K562 (cell line): ENCODE results near the gene GNB2. TPM values are rescaled to one million over a fixed set of nuclear protein-coding genes. Genes with fewer than 3 reads are reported as not detected.

Experiments
- ARHGAP35 ChIP-seq: fragments of 450-650 bp; IDR thresholded peaks from 2 replicates; pipeline ENCODE4 v1.6.1; 2018; ENCODE audit not compliant: partially characterized antibody
- ATF1 ChIP-seq, 2 experiments: fragments of 450-650 bp in 1 of 2; IDR thresholded peaks; 2 replicates each; pipeline ENCODE4 v1.6.1; 2016; ENCODE audit warnings: missing compliant biosample characterization in 1 of 2, missing genetic modification characterization in 1 of 2
- CBFA2T3 ChIP-seq: fragments of 450-650 bp; IDR thresholded peaks from 2 replicates; pipeline ENCODE4 v1.6.1; 2017
- EGR1 ChIP-seq: fragments of 450-650 bp; conservative IDR thresholded peaks from 2 replicates; pipeline ENCODE4 v1.6.1; 2017; ENCODE audit warnings: mild to moderate bottlenecking
- ERF ChIP-seq: fragments of 450-650 bp; formaldehyde crosslinking; IDR thresholded peaks from 2 replicates; pipeline ENCODE4 v1.4.0; 2020; ENCODE audit warnings: mild to moderate bottlenecking, mixed read lengths
- FOXA1 ChIP-seq: fragments of 450-650 bp; IDR thresholded peaks from 2 replicates; pipeline ENCODE4 v1.6.1; 2016; ENCODE audit warnings: mild to moderate bottlenecking, borderline replicate concordance
- HNRNPK ChIP-seq: fragments of 200-400 bp; formaldehyde crosslinking; IDR thresholded peaks from one replicate; pipeline ENCODE4 v1.6.1; 2018; ENCODE audit warnings: mild to moderate bottlenecking, low read depth, low read length; ENCODE audit not compliant: poor library complexity, severe bottlenecking
- KDM1A ChIP-seq, 2 experiments: fragments of 450-650 bp; IDR thresholded peaks; 2 replicates each; pipeline ENCODE4 v1.6.1; 2016; ENCODE audit warnings: mild to moderate bottlenecking in 2 of 2
- MAFK ChIP-seq: IDR thresholded peaks from 2 replicates; pipeline ENCODE4 v1.6.1; 2011; ENCODE audit warnings: low read length, improper control_type of control experiment
- NEUROD1 ChIP-seq: fragments of 150-350 bp; IDR thresholded peaks from 2 replicates; pipeline ENCODE4 v1.6.1; 2014; ENCODE audit warnings: borderline replicate concordance, low read length, low read depth; ENCODE audit not compliant: partially characterized antibody
- NFYB ChIP-seq: IDR thresholded peaks from 2 replicates; pipeline ENCODE4 v1.6.1; 2011; ENCODE audit warnings: mild to moderate bottlenecking, moderate library complexity; ENCODE audit not compliant: insufficient read length; ENCODE audit errors: extremely low read depth
- NONO ChIP-seq, 2 experiments: fragments of 200-400 bp in 1 of 2; fragments of 450-650 bp in 1 of 2; formaldehyde crosslinking in 1 of 2; IDR thresholded peaks; 2 replicates each; pipeline ENCODE4 v1.6.1; 2017; ENCODE audit warnings: low read depth in 2 of 2, mild to moderate bottlenecking in 2 of 2, moderate library complexity in 2 of 2, low read length in 1 of 2
- PML ChIP-seq: IDR thresholded peaks from 2 replicates; pipeline ENCODE4 v1.6.1; 2012; ENCODE audit warnings: low read length, inconsistent platforms
- POLR2B ChIP-seq: fragments of 450-650 bp; IDR thresholded peaks from 2 replicates; pipeline ENCODE4 v1.6.1; 2018; ENCODE audit warnings: low read depth; ENCODE audit not compliant: partially characterized antibody
- PYGO2 ChIP-seq: fragments of 450-650 bp; IDR thresholded peaks from 2 replicates; pipeline ENCODE4 v1.6.1; 2016; ENCODE audit warnings: mild to moderate bottlenecking, missing genetic modification characterization, moderate library complexity, missing compliant biosample characterization
- RNF2 ChIP-seq: sonication (generic); IDR thresholded peaks from 2 replicates; pipeline ENCODE4 v1.6.1; 2016
- WHSC1 ChIP-seq: IDR thresholded peaks from one replicate; pipeline ENCODE4 v1.6.1; 2012; ENCODE audit warnings: low read length, control low read depth, inconsistent platforms
- ZNF740 ChIP-seq, 3 experiments: fragments of 200-800 bp in 1 of 3; sonication (Bioruptor generic) in 1 of 3; sonication (generic) in 1 of 3; formaldehyde crosslinking in 1 of 3; IDR thresholded peaks; 2 replicates each; pipeline versions ENCODE4 v1.6.1 to v1.8.0; 2016 to 2022; ENCODE audit warnings: mild to moderate bottlenecking in 2 of 3, missing compliant biosample characterization in 2 of 3, missing genetic modification characterization in 2 of 3, missing genetic modification reagents in 1 of 3
- polyA plus RNA-seq, 8 experiments: library from polyadenylated mRNA; depleted of rRNA in 4 of 8; stranded (reverse) in 5 of 8; unstranded in 3 of 8; fragments of >200 nt; fragmentation: Nextera tagmentation in 2 of 8; fragmentation: Illumina TruSeq in 1 of 8; extraction: Ambion mirVana in 2 of 8; extraction: Trizol in 1 of 8; gene quantifications; 2 replicates each; pipeline versions ENCODE4 v1.2.1 to v1.2.3, GENCODE V29; 2011 to 2014; ENCODE audit warnings: inconsistent platforms in 1 of 8, missing spikeins in 1 of 8
- total RNA-seq, 7 experiments: library from RNA; depleted of rRNA in 6 of 7; stranded (reverse); fragments of >200 nt in 6 of 7; fragmentation: Illumina TruSeq in 2 of 7; extraction: Trizol in 2 of 7; gene quantifications; 2 replicates each; pipeline versions ENCODE4 v1.2.1 to v1.2.3, GENCODE V29; 2011 to 2021; ENCODE audit warnings: low replicate concordance in 1 of 7
- TF ChIP-seq, protein P1 (sequence below): IDR thresholded peaks from 2 replicates; pipeline ENCODE4 v1.6.1; 2012; ENCODE audit warnings: low read depth, low read length, improper control_type of control experiment, borderline replicate concordance

GNB2 gene
- total and polyA plus RNA-seq, 9 of the 15 experiments (the other 6 are each of a cell fraction or from before 2014, with no cell fraction given) = 0.65 to 320 (median 104) TPM

- no peak for TF ChIP-seq HNRNPK
- no peak for TF ChIP-seq RNF2
- TF ChIP-seq, protein P1, sequence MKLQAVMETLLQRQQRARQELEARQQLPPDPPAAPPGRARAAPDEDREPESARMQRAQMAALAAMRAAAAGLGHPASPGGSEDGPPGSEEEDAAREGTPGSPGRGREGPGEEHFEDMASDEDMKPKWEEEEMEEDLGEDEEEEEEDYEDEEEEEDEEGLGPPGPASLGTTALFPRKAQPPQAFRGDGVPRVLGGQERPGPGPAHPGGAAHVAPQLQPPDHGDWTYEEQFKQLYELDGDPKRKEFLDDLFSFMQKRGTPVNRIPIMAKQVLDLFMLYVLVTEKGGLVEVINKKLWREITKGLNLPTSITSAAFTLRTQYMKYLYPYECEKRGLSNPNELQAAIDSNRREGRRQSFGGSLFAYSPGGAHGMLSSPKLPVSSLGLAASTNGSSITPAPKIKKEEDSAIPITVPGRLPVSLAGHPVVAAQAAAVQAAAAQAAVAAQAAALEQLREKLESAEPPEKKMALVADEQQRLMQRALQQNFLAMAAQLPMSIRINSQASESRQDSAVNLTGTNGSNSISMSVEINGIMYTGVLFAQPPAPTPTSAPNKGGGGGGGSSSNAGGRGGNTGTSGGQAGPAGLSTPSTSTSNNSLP = no peak
- no peak for TF ChIP-seq NONO (IDR thresholded peaks at IDR 0.05; ENCODE audit: low read depth in 2 of 2, low read length in 1 of 2)
- no peak for TF ChIP-seq POLR2B
- no peak for TF ChIP-seq ARHGAP35
- peak; percentile 22 to 67; a peak in 1 of 4 replicates for TF ChIP-seq KDM1A (IDR thresholded peaks at IDR 0.05)
- no peak for TF ChIP-seq ATF1 (CRISPR knock-in tag; IDR thresholded peaks at IDR 0.05)
- 0 out of 2 replicates have a peak, but pooled peaks have one; percentile 5 for TF ChIP-seq ATF1 (tag; IDR thresholded peaks at IDR 0.05)
- TF ChIP-seq MAFK = no peak
- TF ChIP-seq PYGO2 (tag) = no peak
- peak; percentile 2; the same call in 1 of the 2 replicates for TF ChIP-seq CBFA2T3
- no peak for TF ChIP-seq ZNF740 (CRISPR knock-in tag; IDR thresholded peaks at IDR 0.05)
- no peak for TF ChIP-seq ZNF740 (tag; IDR thresholded peaks at IDR 0.05)
- peak; percentile 68 for TF ChIP-seq EGR1
- no peak for TF ChIP-seq FOXA1
- no peak for TF ChIP-seq WHSC1
- no peak for TF ChIP-seq ERF (CRISPR knock-in tag)
- TF ChIP-seq NEUROD1 = no peak
- no peak for TF ChIP-seq NFYB
- TF ChIP-seq PML = no peak
- TF ChIP-seq, all 486 proteins: peak for 27
Measured at GRCh38 chr7:100639995-100640516, 33.5 kb upstream of the GNB2 start (continued).
